IMR-90 (cell line): ENCODE results near the gene ARNT2. TPM values are rescaled to one million over a fixed set of nuclear protein-coding genes. Genes with fewer than 3 reads are reported as not detected.

Experiments
- ATAC-seq: fragments of 200-7000 bp; cut with Tn5 transposase; 2 replicates; pipeline ENCODE4 v1.9.1; 2020; ENCODE audit warnings: low read depth, mild to moderate bottlenecking, moderate library complexity
- BruUV-seq: library from RNA; stranded (reverse); fragments of 400-500 nt; replicated peaks from 2 replicates; lab custom pipeline; 2021; lab: Mats Ljungman, UMichigan
- CTCF ChIA-PET: fragments of 300-600 bp; formaldehyde crosslinking; extraction: SDS; loops from one replicate; lab custom pipeline; 2021; ENCODE audit warnings: antibody characterized with exemption; lab: Yijun Ruan, JAX
- POLR2A ChIA-PET: fragments of 300-600 bp; sonication (Branson Sonifier 250); formaldehyde crosslinking; loops from one replicate; lab custom pipeline; 2022; ENCODE audit warnings: antibody characterized with exemption; ENCODE audit not compliant: unreplicated experiment; lab: Charles Lee
- DNase-seq: peaks from one replicate; pipeline ENCODE4 v3.0.0; 2013
- H2AFZ ChIP-seq: replicated peaks from 2 replicates; pipeline ENCODE3; 2013; ENCODE audit warnings: low read length, mild to moderate bottlenecking; ENCODE audit not compliant: poor library complexity
- H2AK5ac ChIP-seq: 2 replicates; pipeline ENCODE4 v1.6.1; 2013; ENCODE audit warnings: low read depth, low read length, inconsistent platforms
- H2AK9ac ChIP-seq: replicated peaks from 2 replicates; pipeline ENCODE3; 2013; ENCODE audit warnings: mild to moderate bottlenecking, low read depth, low read length, moderate library complexity; ENCODE audit not compliant: poor library complexity
- H2BK120ac ChIP-seq: 2 replicates; pipeline ENCODE4 v1.6.1; 2013; ENCODE audit warnings: low read depth, low read length, inconsistent platforms
- H2BK15ac ChIP-seq: 3 replicates; pipeline ENCODE4 v1.6.1; 2013; ENCODE audit warnings: low read depth, low read length, inconsistent platforms
- H2BK20ac ChIP-seq: 2 replicates; pipeline ENCODE4 v1.6.1; 2013; ENCODE audit warnings: low read depth, mild to moderate bottlenecking, inconsistent platforms, low read length, moderate library complexity
- H2BK5ac ChIP-seq: 2 replicates; pipeline ENCODE4 v1.6.1; 2013; ENCODE audit warnings: mild to moderate bottlenecking, low read depth, low read length, inconsistent platforms; ENCODE audit not compliant: poor library complexity, severe bottlenecking
- H3K14ac ChIP-seq: replicated peaks from 2 replicates; pipeline ENCODE4 v1.6.1; 2013; ENCODE audit warnings: low read depth, low read length, inconsistent platforms
- H3K18ac ChIP-seq: 2 replicates; pipeline ENCODE4 v1.6.1; 2013; ENCODE audit warnings: low read depth, low read length, control low read depth
- H3K23ac ChIP-seq: 2 replicates; pipeline ENCODE4 v1.6.1; 2013; ENCODE audit warnings: low read depth, low read length, inconsistent platforms
- H3K27ac ChIP-seq: 2 replicates; pipeline ENCODE4 v1.5.1; 2013; ENCODE audit warnings: mild to moderate bottlenecking, control low read depth, low read length; ENCODE audit not compliant: insufficient read depth
- H3K27me3 ChIP-seq: 2 replicates; pipeline ENCODE4 v1.6.1; 2013; ENCODE audit warnings: low read length; ENCODE audit not compliant: control insufficient read depth, insufficient read depth
- H3K36me3 ChIP-seq: 2 replicates; pipeline ENCODE4 v1.6.1; 2013; ENCODE audit warnings: low read length, mixed read lengths; ENCODE audit not compliant: control insufficient read depth, insufficient read depth
- H3K4ac ChIP-seq: 2 replicates; pipeline ENCODE4 v1.6.1; 2013; ENCODE audit warnings: low read depth, low read length, inconsistent platforms
- H3K4me1 ChIP-seq: 2 replicates; pipeline ENCODE4 v1.6.1; 2013; ENCODE audit warnings: low read length, mixed read lengths; ENCODE audit not compliant: control insufficient read depth, insufficient read depth
- H3K4me2 ChIP-seq: 2 replicates; pipeline ENCODE4 v1.6.1; 2013; ENCODE audit warnings: low read depth, mild to moderate bottlenecking, control low read depth, low read length, moderate library complexity
- H3K4me3 ChIP-seq: 2 replicates; pipeline ENCODE4 v1.5.1; 2013; ENCODE audit warnings: low read depth, mild to moderate bottlenecking, control low read depth, low read length, moderate library complexity; ENCODE audit not compliant: insufficient read depth
- H3K56ac ChIP-seq: 2 replicates; pipeline ENCODE4 v1.6.1; 2013; ENCODE audit warnings: low read length, inconsistent platforms; ENCODE audit not compliant: insufficient read depth; ENCODE audit errors: extremely low read depth
- H3K79me1 ChIP-seq, 2 experiments: 2 replicates each; pipeline ENCODE4 v1.6.1; 2013; ENCODE audit warnings: low read length in 2 of 2, inconsistent platforms in 1 of 2, low read depth in 1 of 2
- H3K9ac ChIP-seq: 2 replicates; pipeline ENCODE4 v1.6.1; 2013; ENCODE audit warnings: low read depth, low read length, control low read depth
- H3K9me1 ChIP-seq: 2 replicates; pipeline ENCODE4 v1.6.1; 2013; ENCODE audit warnings: low read length, inconsistent platforms; ENCODE audit not compliant: insufficient read depth
- H3K9me3 ChIP-seq: 2 replicates; pipeline ENCODE4 v1.6.1; 2013; ENCODE audit warnings: low read length; ENCODE audit not compliant: control insufficient read depth, insufficient read depth
- H4K20me1 ChIP-seq: 2 replicates; pipeline ENCODE4 v1.6.1; 2013; ENCODE audit warnings: low read length, inconsistent platforms; ENCODE audit not compliant: insufficient read depth
- H4K5ac ChIP-seq: 2 replicates; pipeline ENCODE4 v1.6.1; 2013; ENCODE audit warnings: mild to moderate bottlenecking, low read depth, low read length, control low read depth
- H4K8ac ChIP-seq, 2 experiments: 2 replicates each; pipeline ENCODE4 v1.6.1; 2013; ENCODE audit warnings: low read depth in 2 of 2, low read length in 2 of 2, control low read depth in 1 of 2, inconsistent platforms in 1 of 2
- H4K91ac ChIP-seq: 2 replicates; pipeline ENCODE4 v1.6.1; 2013; ENCODE audit warnings: low read depth, low read length, inconsistent platforms; ENCODE audit not compliant: insufficient read depth
- BHLHE40 ChIP-seq: fragments of 150-350 bp; IDR thresholded peaks from 2 replicates; pipeline ENCODE4 v1.6.1; 2016; ENCODE audit warnings: mild to moderate bottlenecking, low read depth, low read length
- CHD1 ChIP-seq: IDR thresholded peaks from 2 replicates; pipeline ENCODE4 v1.6.1; 2012; ENCODE audit warnings: low read depth, low read length, improper control_type of control experiment
- MAFK ChIP-seq: IDR thresholded peaks from 2 replicates; pipeline ENCODE4 v1.6.1; 2012; ENCODE audit warnings: low read depth, low read length, improper control_type of control experiment
- MAZ ChIP-seq: IDR thresholded peaks from 2 replicates; pipeline ENCODE4 v1.6.1; 2012; ENCODE audit warnings: low read depth, mild to moderate bottlenecking, low read length, improper control_type of control experiment, moderate library complexity, borderline replicate concordance
- MXI1 ChIP-seq: IDR thresholded peaks from 2 replicates; pipeline ENCODE4 v1.6.1; 2012; ENCODE audit warnings: low read depth, mild to moderate bottlenecking, low read length, moderate library complexity, borderline replicate concordance
- NFE2L2 ChIP-seq: fragments of 150-350 bp; IDR thresholded peaks from 2 replicates; pipeline ENCODE4 v1.6.1; 2016; ENCODE audit warnings: low read depth, mild to moderate bottlenecking, low read length
- POLR2A ChIP-seq: IDR thresholded peaks from 2 replicates; pipeline ENCODE4 v1.6.1; 2012; ENCODE audit warnings: mild to moderate bottlenecking, low read depth, low read length
- RAD21 ChIP-seq: IDR thresholded peaks from 2 replicates; pipeline ENCODE4 v1.6.1; 2012; ENCODE audit warnings: low read length, improper control_type of control experiment
- RCOR1 ChIP-seq: IDR thresholded peaks from 2 replicates; pipeline ENCODE4 v1.6.1; 2012; ENCODE audit warnings: mild to moderate bottlenecking, low read length, improper control_type of control experiment; ENCODE audit not compliant: insufficient replicate concordance
- SMC3 ChIP-seq: fragments of 150-350 bp; IDR thresholded peaks from 2 replicates; pipeline ENCODE4 v1.6.1; 2016; ENCODE audit warnings: low read depth, mild to moderate bottlenecking, antibody characterized with exemption, low read length, moderate library complexity
- WGBS, 2 experiments: methylation state at CpG; one replicate each; pipeline versions ENCODE4 v1.1.5 to v1.1.7; 2013; ENCODE audit warnings: missing lambda C conversion rate in 2 of 2; ENCODE audit not compliant: insufficient read length in 1 of 2; ENCODE audit errors: extremely low coverage in 2 of 2; 5-methylcytosine and 5-hydroxymethylcytosine counted together
- dilution Hi-C: fragments of 300-500 bp; cut with HindIII; formaldehyde crosslinking; loops from one replicate; pipeline ENCODE4 v1.14.3; 2018; ENCODE audit warnings: low sequenced_read_pairs; ENCODE audit not compliant: unreplicated experiment
- in situ Hi-C: fragments of 300-500 bp; cut with MboI; formaldehyde crosslinking; loops from 3 replicates; pipeline ENCODE4 v1.14.3; 2019; ENCODE audit warnings: low sequenced_read_pairs, inconsistent platforms, mixed read lengths
- intact Hi-C: fragments of 100-400 bp; cut with micrococcal nuclease; formaldehyde crosslinking; loops from 2 replicates; pipeline ENCODE4 v1.10.0; 2022
- polyA plus RNA-seq, 3 experiments: library from polyadenylated mRNA; depleted of rRNA; stranded (reverse); fragments of >200 nt; gene quantifications; 2 replicates each; pipeline ENCODE4 v1.2.3, GENCODE V29; 2012; ENCODE audit warnings: low replicate concordance in 1 of 3
- total RNA-seq: library from RNA; depleted of rRNA; stranded (reverse); fragments of >200 nt; gene quantifications from 2 replicates; pipeline ENCODE4 v1.2.3, GENCODE V29; 2012
- TF ChIP-seq, protein P1 (sequence below): fragments of 150-350 bp; IDR thresholded peaks from 2 replicates; pipeline ENCODE4 v1.6.1; 2016; ENCODE audit warnings: low read depth, mild to moderate bottlenecking, low read length, moderate library complexity, borderline replicate concordance
- TF ChIP-seq, protein P2 (sequence below): conservative IDR thresholded peaks from 2 replicates; pipeline ENCODE4 v1.5.1; 2012; ENCODE audit warnings: mild to moderate bottlenecking, low read depth, low read length, improper control_type of control experiment

Gene ARNT2
- total and polyA plus RNA-seq, 2 of the 4 experiments (the other 2 are of a cell fraction) = 18.2 to 19.0 TPM

- DNase-seq (no peak), ATAC-seq (no peak)
- peaks cover 8% of the 10 kb centered on the region for H3K9me1 ChIP-seq
- no peaks in the 10 kb centered on the region for H3K9me3 ChIP-seq
- no peak overlapping the region for H3K14ac ChIP-seq
- 81% methylated on average over 5 of the region's 7 CpGs; no CpG with 5 or more reads in 1 of the 2 experiments for WGBS, 2 experiments
- H2AK9ac ChIP-seq = peak overlapping the region; percentile 79
- no peak overlapping the region for H3K4ac ChIP-seq
- no peaks in the 10 kb centered on the region for H4K20me1 ChIP-seq
- H3K23ac ChIP-seq = no peak overlapping the region
- no peak overlapping the region for H3K56ac ChIP-seq
- H3K18ac ChIP-seq = no peak overlapping the region
- POLR2A ChIA-PET = no interaction called here
- H2BK5ac ChIP-seq = no peak overlapping the region
- H3K4me2 ChIP-seq = no peak overlapping the region
- no peak overlapping the region for H3K4me3 ChIP-seq
- CTCF ChIA-PET = no interaction called here
- H2BK15ac ChIP-seq = no peak overlapping the region
- intact Hi-C loops (no loop called here), dilution Hi-C loops (no loop called here), in situ Hi-C loops (no loop called here)
- H4K5ac ChIP-seq = no peak overlapping the region
- H2AK5ac ChIP-seq = no peak overlapping the region
- no peaks in the 10 kb centered on the region for H3K36me3 ChIP-seq
- no peak overlapping the region for H4K91ac ChIP-seq
- H3K4me1 ChIP-seq = peaks cover 22% of the 10 kb centered on the region
- H2BK120ac ChIP-seq = no peak overlapping the region
- no peak overlapping the region for H2BK20ac ChIP-seq
- no peak overlapping the region for H3K27ac ChIP-seq
- no peaks in the 10 kb centered on the region for H3K27me3 ChIP-seq
- H3K79me1 ChIP-seq = no peaks in the 10 kb centered on the region
- no peak overlapping the region for H3K9ac ChIP-seq
- H4K8ac ChIP-seq = no peak overlapping the region
- BruUV-seq = no TSS peak
- H2AFZ ChIP-seq = no peak overlapping the region
- TF ChIP-seq BHLHE40 = no peak
- no peak for TF ChIP-seq SMC3
- TF ChIP-seq CHD1 = no peak
- TF ChIP-seq RCOR1 = no peak
- TF ChIP-seq RAD21 = no peak
- TF ChIP-seq, protein P1, sequence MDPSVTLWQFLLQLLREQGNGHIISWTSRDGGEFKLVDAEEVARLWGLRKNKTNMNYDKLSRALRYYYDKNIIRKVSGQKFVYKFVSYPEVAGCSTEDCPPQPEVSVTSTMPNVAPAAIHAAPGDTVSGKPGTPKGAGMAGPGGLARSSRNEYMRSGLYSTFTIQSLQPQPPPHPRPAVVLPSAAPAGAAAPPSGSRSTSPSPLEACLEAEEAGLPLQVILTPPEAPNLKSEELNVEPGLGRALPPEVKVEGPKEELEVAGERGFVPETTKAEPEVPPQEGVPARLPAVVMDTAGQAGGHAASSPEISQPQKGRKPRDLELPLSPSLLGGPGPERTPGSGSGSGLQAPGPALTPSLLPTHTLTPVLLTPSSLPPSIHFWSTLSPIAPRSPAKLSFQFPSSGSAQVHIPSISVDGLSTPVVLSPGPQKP = no peak
- TF ChIP-seq MAFK = no peak
- TF ChIP-seq MXI1 = no peak
- TF ChIP-seq MAZ = no peak
- TF ChIP-seq POLR2A = no peak
- TF ChIP-seq, protein P2, sequence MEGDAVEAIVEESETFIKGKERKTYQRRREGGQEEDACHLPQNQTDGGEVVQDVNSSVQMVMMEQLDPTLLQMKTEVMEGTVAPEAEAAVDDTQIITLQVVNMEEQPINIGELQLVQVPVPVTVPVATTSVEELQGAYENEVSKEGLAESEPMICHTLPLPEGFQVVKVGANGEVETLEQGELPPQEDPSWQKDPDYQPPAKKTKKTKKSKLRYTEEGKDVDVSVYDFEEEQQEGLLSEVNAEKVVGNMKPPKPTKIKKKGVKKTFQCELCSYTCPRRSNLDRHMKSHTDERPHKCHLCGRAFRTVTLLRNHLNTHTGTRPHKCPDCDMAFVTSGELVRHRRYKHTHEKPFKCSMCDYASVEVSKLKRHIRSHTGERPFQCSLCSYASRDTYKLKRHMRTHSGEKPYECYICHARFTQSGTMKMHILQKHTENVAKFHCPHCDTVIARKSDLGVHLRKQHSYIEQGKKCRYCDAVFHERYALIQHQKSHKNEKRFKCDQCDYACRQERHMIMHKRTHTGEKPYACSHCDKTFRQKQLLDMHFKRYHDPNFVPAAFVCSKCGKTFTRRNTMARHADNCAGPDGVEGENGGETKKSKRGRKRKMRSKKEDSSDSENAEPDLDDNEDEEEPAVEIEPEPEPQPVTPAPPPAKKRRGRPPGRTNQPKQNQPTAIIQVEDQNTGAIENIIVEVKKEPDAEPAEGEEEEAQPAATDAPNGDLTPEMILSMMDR = no peak
- TF ChIP-seq NFE2L2 = no peak
Measured at GRCh38 chr15:80611543-80612080, 207.4 kb downstream of the ARNT2 start.
